A549 (cell line): ENCODE data around the gene POR.

ENCODE experiments used
- CTCF ChIP-seq: fragments of >200 bp; sonication (Bioruptor Twin); formaldehyde crosslinking; IDR thresholded peaks from 3 replicates; pipeline ENCODE4 v1.5.1; 2016
- JUN ChIP-seq, 2 experiments: fragments of >200 bp; sonication (Bioruptor Twin); formaldehyde crosslinking; IDR thresholded peaks; 2 replicates in 1 of 2; 3 replicates in 1 of 2; pipeline ENCODE4 v1.6.1; 2016 to 2017
- PHF8 ChIP-seq: fragments of 200-600 bp; sonication (generic); IDR thresholded peaks from 2 replicates; pipeline ENCODE4 v1.6.1; 2016; ENCODE audit warnings: low read depth, mild to moderate bottlenecking, antibody characterized with exemption, moderate library complexity, borderline replicate concordance

- TF ChIP-seq CTCF, result no peak
- TF ChIP-seq JUN (IDR thresholded peaks at IDR 0.05), result no peak
- TF ChIP-seq PHF8, result no peak
Measured at GRCh38 chr7:75896803-75897327, 18.1 kb upstream of the POR start.
